K562 (cell line): ENCODE measurements around the gene SLC4A3. TPM values are rescaled to one million over a fixed set of nuclear protein-coding genes. Genes with fewer than 3 reads are reported as not detected.
A peak's percentile ranks its signal among the peaks of the same experiment; 100 is the strongest.

Experiments
- GABPB2 ChIP-seq: fragments of 250-450 bp; sonication (Bioruptor Pico); conservative IDR thresholded peaks from 2 replicates; pipeline ENCODE4 v1.5.1; 2021; ENCODE audit warnings: mild to moderate bottlenecking
- HMG20B ChIP-seq: fragments of 250-450 bp; sonication (Bioruptor Pico); IDR thresholded peaks from 2 replicates; pipeline ENCODE4 v1.5.0; 2021; ENCODE audit warnings: mild to moderate bottlenecking
- HMGN3 ChIP-seq: IDR thresholded peaks from 2 replicates; pipeline ENCODE4 v1.6.1; 2011; ENCODE audit warnings: borderline replicate concordance, low read depth, mild to moderate bottlenecking, mixed read lengths, low read length; ENCODE audit not compliant: insufficient read length; ENCODE audit errors: extremely low read depth
- KDM5B ChIP-seq: fragments of 200-600 bp; sonication (generic); IDR thresholded peaks from 2 replicates; pipeline ENCODE4 v1.6.1; 2012; ENCODE audit warnings: low read depth, mild to moderate bottlenecking, moderate library complexity, low read length, control low read depth, inconsistent platforms; ENCODE audit not compliant: insufficient replicate concordance
- NCOA2 ChIP-seq, 2 experiments: fragments of 450-650 bp; IDR thresholded peaks; 2 replicates each; pipeline ENCODE4 v1.6.1; 2018; ENCODE audit warnings: mild to moderate bottlenecking in 2 of 2, moderate library complexity in 1 of 2; ENCODE audit not compliant: partially characterized antibody in 2 of 2
- RFX5 ChIP-seq: IDR thresholded peaks from 2 replicates; pipeline ENCODE4 v1.6.1; 2011; ENCODE audit warnings: low read depth, mild to moderate bottlenecking, improper control_type of control experiment, low read length
- ZC3H11A ChIP-seq: IDR thresholded peaks from 2 replicates; pipeline ENCODE4 v1.6.1; 2012; ENCODE audit warnings: low read depth, low read length, improper control_type of control experiment
- ZFX ChIP-seq: sonication (generic); formaldehyde crosslinking; IDR thresholded peaks from 2 replicates; pipeline ENCODE4 v1.8.0; 2022; ENCODE audit warnings: mild to moderate bottlenecking, missing genetic modification reagents, moderate library complexity
- ZNF347 ChIP-seq: fragments of 450-650 bp; formaldehyde crosslinking; IDR thresholded peaks from 2 replicates; pipeline ENCODE4 v1.4.0; 2020; ENCODE audit warnings: low read depth, mild to moderate bottlenecking, moderate library complexity
- ZNF436 ChIP-seq: fragments of 250-450, 450-650 bp; sonication (Bioruptor Pico); formaldehyde crosslinking; IDR thresholded peaks from 2 replicates; pipeline ENCODE4 v1.7.0; 2020; ENCODE audit warnings: mild to moderate bottlenecking
- ZNF668 ChIP-seq: fragments of 250-450 bp; sonication (Bioruptor Pico); IDR thresholded peaks from 2 replicates; pipeline ENCODE4 v1.8.0; 2022; ENCODE audit warnings: mild to moderate bottlenecking, inconsistent platforms
- polyA plus RNA-seq, 8 experiments: library from polyadenylated mRNA; depleted of rRNA in 4 of 8; stranded (reverse) in 5 of 8; unstranded in 3 of 8; fragments of >200 nt; fragmentation: Nextera tagmentation in 2 of 8; fragmentation: Illumina TruSeq in 1 of 8; extraction: Ambion mirVana in 2 of 8; extraction: Trizol in 1 of 8; gene quantifications; 2 replicates each; pipeline versions ENCODE4 v1.2.1 to v1.2.3, GENCODE V29; 2011 to 2014; ENCODE audit warnings: inconsistent platforms in 1 of 8, missing spikeins in 1 of 8
- total RNA-seq, 7 experiments: library from RNA; depleted of rRNA in 6 of 7; stranded (reverse); fragments of >200 nt in 6 of 7; fragmentation: Illumina TruSeq in 2 of 7; extraction: Trizol in 2 of 7; gene quantifications; 2 replicates each; pipeline versions ENCODE4 v1.2.1 to v1.2.3, GENCODE V29; 2011 to 2021; ENCODE audit warnings: low replicate concordance in 1 of 7
- TF ChIP-seq, protein P1 (sequence below): sonication (generic); formaldehyde crosslinking; IDR thresholded peaks from 2 replicates; pipeline ENCODE4 v1.9.0; 2022; ENCODE audit warnings: mild to moderate bottlenecking, missing genetic modification reagents
- TF ChIP-seq, protein P2 (sequence below): fragments of 250-450 bp; sonication (Bioruptor Pico); IDR thresholded peaks from 2 replicates; pipeline ENCODE4 v1.5.0; 2020; ENCODE audit warnings: mild to moderate bottlenecking, borderline replicate concordance
- TF ChIP-seq, protein P3 (sequence below): fragments of 250-450 bp; sonication (Bioruptor Pico); IDR thresholded peaks from 2 replicates; pipeline ENCODE4 v1.4.0; 2020; ENCODE audit warnings: mild to moderate bottlenecking, moderate library complexity
- TF ChIP-seq, protein P4 (sequence below), 2 experiments: fragments of 450-650 bp; IDR thresholded peaks; 2 replicates each; pipeline ENCODE4 v1.6.1; 2016
- TF ChIP-seq, protein P5 (sequence below): IDR thresholded peaks from 2 replicates; pipeline ENCODE4 v1.6.1; 2014; ENCODE audit warnings: antibody characterized with exemption
- TF ChIP-seq, protein P6 (sequence below): sonication (generic); IDR thresholded peaks from 2 replicates; pipeline ENCODE4 v1.6.1; 2016

SLC4A3 gene
- total and polyA plus RNA-seq, 9 of the 15 experiments (the other 6 are each of a cell fraction or from before 2014, with no cell fraction given), result 0.04 to 0.31 (median 0.16) TPM; not detected in 5

DNA sequence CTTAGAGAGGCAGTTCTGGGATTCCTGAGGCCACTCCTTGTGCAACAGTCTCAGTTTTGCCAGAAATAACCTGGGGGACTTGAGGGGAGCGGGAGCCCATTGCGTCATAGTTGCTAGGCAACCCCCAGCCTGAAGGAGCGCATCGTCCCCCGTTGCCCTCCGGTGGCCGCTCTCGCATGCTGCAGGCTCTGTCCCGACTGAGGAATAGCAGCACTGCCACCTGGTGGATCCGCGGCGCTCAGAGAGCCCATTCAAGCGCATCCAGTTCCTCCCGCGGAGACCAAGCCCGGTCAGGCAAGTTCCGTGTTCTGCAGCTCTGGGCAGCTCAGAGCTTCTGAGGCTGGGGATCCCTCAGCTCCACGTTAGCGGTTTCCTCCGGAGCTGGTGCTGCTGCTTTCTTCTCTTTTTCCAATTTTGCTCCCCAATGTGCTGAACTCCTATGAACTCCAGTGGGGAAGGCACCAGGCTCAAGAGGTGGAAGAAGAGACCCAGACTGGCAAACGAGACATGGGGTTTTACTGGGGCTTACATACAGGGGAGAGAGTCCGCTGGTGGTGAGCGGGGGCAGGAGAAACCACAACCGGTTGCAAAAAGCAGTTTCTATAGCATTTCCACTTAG is 15.1 kb downstream of the SLC4A3 start (continued):
- TF ChIP-seq HMG20B, result no peak
- no peak for TF ChIP-seq NCOA2 (IDR thresholded peaks at IDR 0.05; ENCODE audit: partially characterized antibody in 2 of 2)
- TF ChIP-seq, protein P1, sequence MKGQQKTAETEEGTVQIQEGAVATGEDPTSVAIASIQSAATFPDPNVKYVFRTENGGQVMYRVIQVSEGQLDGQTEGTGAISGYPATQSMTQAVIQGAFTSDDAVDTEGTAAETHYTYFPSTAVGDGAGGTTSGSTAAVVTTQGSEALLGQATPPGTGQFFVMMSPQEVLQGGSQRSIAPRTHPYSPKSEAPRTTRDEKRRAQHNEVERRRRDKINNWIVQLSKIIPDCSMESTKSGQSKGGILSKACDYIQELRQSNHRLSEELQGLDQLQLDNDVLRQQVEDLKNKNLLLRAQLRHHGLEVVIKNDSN (CRISPR knock-in tag), result no peak
- no peak for TF ChIP-seq ZC3H11A
- TF ChIP-seq, protein P2, sequence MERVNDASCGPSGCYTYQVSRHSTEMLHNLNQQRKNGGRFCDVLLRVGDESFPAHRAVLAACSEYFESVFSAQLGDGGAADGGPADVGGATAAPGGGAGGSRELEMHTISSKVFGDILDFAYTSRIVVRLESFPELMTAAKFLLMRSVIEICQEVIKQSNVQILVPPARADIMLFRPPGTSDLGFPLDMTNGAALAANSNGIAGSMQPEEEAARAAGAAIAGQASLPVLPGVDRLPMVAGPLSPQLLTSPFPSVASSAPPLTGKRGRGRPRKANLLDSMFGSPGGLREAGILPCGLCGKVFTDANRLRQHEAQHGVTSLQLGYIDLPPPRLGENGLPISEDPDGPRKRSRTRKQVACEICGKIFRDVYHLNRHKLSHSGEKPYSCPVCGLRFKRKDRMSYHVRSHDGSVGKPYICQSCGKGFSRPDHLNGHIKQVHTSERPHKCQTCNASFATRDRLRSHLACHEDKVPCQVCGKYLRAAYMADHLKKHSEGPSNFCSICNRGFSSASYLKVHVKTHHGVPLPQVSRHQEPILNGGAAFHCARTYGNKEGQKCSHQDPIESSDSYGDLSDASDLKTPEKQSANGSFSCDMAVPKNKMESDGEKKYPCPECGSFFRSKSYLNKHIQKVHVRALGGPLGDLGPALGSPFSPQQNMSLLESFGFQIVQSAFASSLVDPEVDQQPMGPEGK, result no peak
- no peak for TF ChIP-seq ZNF347
- TF ChIP-seq ZFX, result no peak
- TF ChIP-seq KDM5B, result no peak
- TF ChIP-seq, protein P3, sequence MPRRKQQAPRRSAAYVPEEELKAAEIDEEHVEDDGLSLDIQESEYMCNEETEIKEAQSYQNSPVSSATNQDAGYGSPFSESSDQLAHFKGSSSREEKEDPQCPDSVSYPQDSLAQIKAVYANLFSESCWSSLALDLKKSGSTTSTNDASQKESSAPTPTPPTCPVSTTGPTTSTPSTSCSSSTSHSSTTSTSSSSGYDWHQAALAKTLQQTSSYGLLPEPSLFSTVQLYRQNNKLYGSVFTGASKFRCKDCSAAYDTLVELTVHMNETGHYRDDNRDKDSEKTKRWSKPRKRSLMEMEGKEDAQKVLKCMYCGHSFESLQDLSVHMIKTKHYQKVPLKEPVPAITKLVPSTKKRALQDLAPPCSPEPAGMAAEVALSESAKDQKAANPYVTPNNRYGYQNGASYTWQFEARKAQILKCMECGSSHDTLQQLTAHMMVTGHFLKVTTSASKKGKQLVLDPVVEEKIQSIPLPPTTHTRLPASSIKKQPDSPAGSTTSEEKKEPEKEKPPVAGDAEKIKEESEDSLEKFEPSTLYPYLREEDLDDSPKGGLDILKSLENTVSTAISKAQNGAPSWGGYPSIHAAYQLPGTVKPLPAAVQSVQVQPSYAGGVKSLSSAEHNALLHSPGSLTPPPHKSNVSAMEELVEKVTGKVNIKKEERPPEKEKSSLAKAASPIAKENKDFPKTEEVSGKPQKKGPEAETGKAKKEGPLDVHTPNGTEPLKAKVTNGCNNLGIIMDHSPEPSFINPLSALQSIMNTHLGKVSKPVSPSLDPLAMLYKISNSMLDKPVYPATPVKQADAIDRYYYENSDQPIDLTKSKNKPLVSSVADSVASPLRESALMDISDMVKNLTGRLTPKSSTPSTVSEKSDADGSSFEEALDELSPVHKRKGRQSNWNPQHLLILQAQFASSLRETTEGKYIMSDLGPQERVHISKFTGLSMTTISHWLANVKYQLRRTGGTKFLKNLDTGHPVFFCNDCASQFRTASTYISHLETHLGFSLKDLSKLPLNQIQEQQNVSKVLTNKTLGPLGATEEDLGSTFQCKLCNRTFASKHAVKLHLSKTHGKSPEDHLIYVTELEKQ (CRISPR knock-in tag), result no peak
- TF ChIP-seq, protein P4, sequence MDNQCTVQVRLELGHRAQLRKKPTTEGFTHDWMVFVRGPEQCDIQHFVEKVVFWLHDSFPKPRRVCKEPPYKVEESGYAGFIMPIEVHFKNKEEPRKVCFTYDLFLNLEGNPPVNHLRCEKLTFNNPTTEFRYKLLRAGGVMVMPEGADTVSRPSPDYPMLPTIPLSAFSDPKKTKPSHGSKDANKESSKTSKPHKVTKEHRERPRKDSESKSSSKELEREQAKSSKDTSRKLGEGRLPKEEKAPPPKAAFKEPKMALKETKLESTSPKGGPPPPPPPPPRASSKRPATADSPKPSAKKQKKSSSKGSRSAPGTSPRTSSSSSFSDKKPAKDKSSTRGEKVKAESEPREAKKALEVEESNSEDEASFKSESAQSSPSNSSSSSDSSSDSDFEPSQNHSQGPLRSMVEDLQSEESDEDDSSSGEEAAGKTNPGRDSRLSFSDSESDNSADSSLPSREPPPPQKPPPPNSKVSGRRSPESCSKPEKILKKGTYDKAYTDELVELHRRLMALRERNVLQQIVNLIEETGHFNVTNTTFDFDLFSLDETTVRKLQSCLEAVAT (IDR thresholded peaks at IDR 0.05), result peak in 1 of 2 experiments; percentile 91; a peak in 2 of 4 replicates
- TF ChIP-seq, protein P5, sequence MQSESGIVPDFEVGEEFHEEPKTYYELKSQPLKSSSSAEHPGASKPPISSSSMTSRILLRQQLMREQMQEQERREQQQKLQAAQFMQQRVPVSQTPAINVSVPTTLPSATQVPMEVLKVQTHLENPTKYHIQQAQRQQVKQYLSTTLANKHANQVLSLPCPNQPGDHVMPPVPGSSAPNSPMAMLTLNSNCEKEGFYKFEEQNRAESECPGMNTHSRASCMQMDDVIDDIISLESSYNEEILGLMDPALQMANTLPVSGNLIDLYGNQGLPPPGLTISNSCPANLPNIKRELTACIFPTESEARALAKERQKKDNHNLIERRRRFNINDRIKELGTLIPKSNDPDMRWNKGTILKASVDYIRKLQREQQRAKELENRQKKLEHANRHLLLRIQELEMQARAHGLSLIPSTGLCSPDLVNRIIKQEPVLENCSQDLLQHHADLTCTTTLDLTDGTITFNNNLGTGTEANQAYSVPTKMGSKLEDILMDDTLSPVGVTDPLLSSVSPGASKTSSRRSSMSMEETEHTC, result no peak
- TF ChIP-seq RFX5, result peak; percentile 91
- TF ChIP-seq, protein P6, sequence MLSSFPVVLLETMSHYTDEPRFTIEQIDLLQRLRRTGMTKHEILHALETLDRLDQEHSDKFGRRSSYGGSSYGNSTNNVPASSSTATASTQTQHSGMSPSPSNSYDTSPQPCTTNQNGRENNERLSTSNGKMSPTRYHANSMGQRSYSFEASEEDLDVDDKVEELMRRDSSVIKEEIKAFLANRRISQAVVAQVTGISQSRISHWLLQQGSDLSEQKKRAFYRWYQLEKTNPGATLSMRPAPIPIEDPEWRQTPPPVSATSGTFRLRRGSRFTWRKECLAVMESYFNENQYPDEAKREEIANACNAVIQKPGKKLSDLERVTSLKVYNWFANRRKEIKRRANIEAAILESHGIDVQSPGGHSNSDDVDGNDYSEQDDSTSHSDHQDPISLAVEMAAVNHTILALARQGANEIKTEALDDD, result no peak
- no peak for TF ChIP-seq HMGN3
- no peak for TF ChIP-seq ZNF436 (CRISPR knock-in tag)
- no peak for TF ChIP-seq GABPB2 (CRISPR knock-in tag)
- no peak for TF ChIP-seq ZNF668 (CRISPR knock-in tag)
